Astrocyte of the cerebellum (primary cell): Measurements from ENCODE around the gene SFT2D1.

ENCODE experiments used
- DNase-seq: peaks from one replicate; pipeline ENCODE4 v3.0.0-alpha.2; 2011; ENCODE audit warnings: low read depth
- H3K4me3 ChIP-seq: 2 replicates; pipeline ENCODE4 v1.5.1; 2011; ENCODE audit warnings: mild to moderate bottlenecking, low read depth, low read length, moderate library complexity
- CTCF ChIP-seq: IDR thresholded peaks from 2 replicates; pipeline ENCODE4 v1.5.1; 2012; ENCODE audit warnings: low read length, low read depth, moderate library complexity, mild to moderate bottlenecking; ENCODE audit errors: missing control alignments
- in situ Hi-C: cut with HindIII; loops from 2 replicates; pipeline ENCODE4 v1.10.0; 2017; ENCODE audit warnings: low sequenced_read_pairs

The SFT2D1 gene

GRCh38 chr6:166336847-166337246, 5.5 kb downstream of the SFT2D1 start:
- in situ Hi-C loops: no loop called here
- no peak for DNase-seq
- no peak for TF ChIP-seq CTCF
- no peak overlapping the region for H3K4me3 ChIP-seq

- no peak overlapping the region for H3K4me3 ChIP-seq
- no peak for DNase-seq
- no peak for TF ChIP-seq CTCF
- in situ Hi-C loops: no loop called here
Observed at GRCh38 chr6:166335378-166336302, 6.7 kb downstream of the SFT2D1 start.

GRCh38 chr6:166334878-166335277, 7.5 kb downstream of the SFT2D1 start:
- DNase-seq: no peak
- TF ChIP-seq CTCF: no peak
- H3K4me3 ChIP-seq: no peak overlapping the region
- in situ Hi-C loops: no loop called here

GRCh38 chr6:166333172-166333995, 9.0 kb downstream of the SFT2D1 start:
- in situ Hi-C loops: no loop called here
- no peak for DNase-seq
- no peak for TF ChIP-seq CTCF
- no peak overlapping the region for H3K4me3 ChIP-seq

- no peak overlapping the region for H3K4me3 ChIP-seq
- no peak for DNase-seq
- TF ChIP-seq CTCF: no peak
- in situ Hi-C loops: no loop called here
Observed at GRCh38 chr6:166331503-166332415, 10.6 kb downstream of the SFT2D1 start.

- no peak for DNase-seq
- H3K4me3 ChIP-seq: no peak overlapping the region
- in situ Hi-C loops: no loop called here
- TF ChIP-seq CTCF: peak; percentile 7
Observed at GRCh38 chr6:166330612-166331011, 11.7 kb downstream of the SFT2D1 start.
